A549 (cell line): ENCODE measurements around the gene ACAD11. TPM values are rescaled to one million over a fixed set of nuclear protein-coding genes. Genes with fewer than 3 reads are reported as not detected.

Experiments
- ATAC-seq, 2 experiments: fragments of 200-7000 bp in 1 of 2; fragments of >200 bp in 1 of 2; cut with Nextera tagmentation in 1 of 2; cut with Tn5 transposase in 1 of 2; 3 replicates each; pipeline versions ENCODE4 v1.8.0 to v1.9.1; 2018 to 2020; ENCODE audit warnings: mild to moderate bottlenecking in 1 of 2, moderate library complexity in 1 of 2
- CTCF ChIA-PET: fragments of 300-600 bp; sonication (Branson Sonifier 250); formaldehyde crosslinking; extraction: SDS; loops from one replicate; lab custom pipeline; 2021; ENCODE audit warnings: antibody characterized with exemption, inconsistent platforms; lab: Yijun Ruan, JAX
- POLR2A ChIA-PET: fragments of 350-600 bp; formaldehyde crosslinking; extraction: SDS; loops from one replicate; lab custom pipeline; 2021; ENCODE audit warnings: antibody characterized with exemption, inconsistent platforms; lab: Yijun Ruan, JAX
- DNase-seq, 2 experiments: peaks; one replicate each; pipeline versions ENCODE4 v3.0.0 to v3.0.0-alpha.2; 2011 to 2016; ENCODE audit warnings: low read depth in 1 of 2, low spot score in 1 of 2
- FAIRE-seq: peaks from 2 replicates; lab custom pipeline; 2011; peaks lifted over from hg19 to GRCh38; lab: Jason Lieb, UNC
- H3K27ac ChIP-seq, 2 experiments: fragments of >200 bp; sonication (Bioruptor Twin); formaldehyde crosslinking; 3 replicates each; pipeline ENCODE4 v1.5.1; 2016 to 2017
- H3K4me1 ChIP-seq: fragments of >200 bp; sonication (Bioruptor Twin); formaldehyde crosslinking; 3 replicates; pipeline ENCODE4 v1.6.1; 2016
- H3K4me2 ChIP-seq: fragments of >200 bp; sonication (Bioruptor Twin); formaldehyde crosslinking; 3 replicates; pipeline ENCODE4 v1.6.1; 2016
- H3K4me3 ChIP-seq: fragments of >200 bp; sonication (Bioruptor Twin); formaldehyde crosslinking; 3 replicates; pipeline ENCODE4 v1.5.1; 2016
- H3K9me3 ChIP-seq: fragments of >200 bp; sonication (Bioruptor Twin); formaldehyde crosslinking; 3 replicates; pipeline ENCODE4 v1.6.1; 2016
- BHLHE40 ChIP-seq: IDR thresholded peaks from 2 replicates; pipeline ENCODE4 v1.6.1; 2012; ENCODE audit warnings: low read depth, low read length, inconsistent platforms
- CHD2 ChIP-seq: fragments of 150-350 bp; IDR thresholded peaks from 2 replicates; pipeline ENCODE4 v1.6.1; 2014; ENCODE audit warnings: low read length; ENCODE audit not compliant: partially characterized antibody
- EHF ChIP-seq: fragments of 250-450 bp; sonication (Bioruptor Pico); IDR thresholded peaks from 2 replicates; pipeline ENCODE4 v1.5.0; 2020; ENCODE audit warnings: mild to moderate bottlenecking
- EHMT2 ChIP-seq: fragments of 200-600 bp; sonication (generic); IDR thresholded peaks from 2 replicates; pipeline ENCODE4 v1.6.1; 2016; ENCODE audit warnings: antibody characterized with exemption, low read depth, mild to moderate bottlenecking, moderate library complexity
- EP300 ChIP-seq, 2 experiments: fragments of >200 bp; sonication (Bioruptor Twin); formaldehyde crosslinking; IDR thresholded peaks; 2 replicates in 1 of 2; 3 replicates in 1 of 2; pipeline ENCODE4 v1.6.1; 2016 to 2017
- ESRRA ChIP-seq: fragments of 150-350 bp; IDR thresholded peaks from 2 replicates; pipeline ENCODE4 v1.6.1; 2014; ENCODE audit warnings: mild to moderate bottlenecking, low read length, borderline replicate concordance
- FOSB ChIP-seq: fragments of 250-450 bp; sonication (Bioruptor Pico); IDR thresholded peaks from 2 replicates; pipeline ENCODE4 v1.5.0; 2020; ENCODE audit warnings: mild to moderate bottlenecking, moderate library complexity
- FOSL2 ChIP-seq, 2 experiments: fragments of 450-650 bp in 1 of 2; fragments of >200 bp in 1 of 2; sonication (Bioruptor Twin) in 1 of 2; formaldehyde crosslinking; IDR thresholded peaks; 2 replicates each; pipeline versions ENCODE4 v1.5.0 to v1.6.1; 2016 to 2020; ENCODE audit warnings: mild to moderate bottlenecking in 1 of 2, moderate library complexity in 1 of 2
- FOXS1 ChIP-seq: fragments of 250-450 bp; sonication (Bioruptor Pico); IDR thresholded peaks from 2 replicates; pipeline ENCODE4 v1.5.0; 2020; ENCODE audit warnings: mild to moderate bottlenecking, moderate library complexity
- GATA3 ChIP-seq: IDR thresholded peaks from 2 replicates; pipeline ENCODE4 v1.6.1; 2012; ENCODE audit warnings: borderline replicate concordance
- HOXB5 ChIP-seq: fragments of 250-450 bp; sonication (Bioruptor Pico); IDR thresholded peaks from 2 replicates; pipeline ENCODE4 v1.5.0; 2020; ENCODE audit warnings: mild to moderate bottlenecking, moderate library complexity
- JUN ChIP-seq, 2 experiments: fragments of >200 bp; sonication (Bioruptor Twin); formaldehyde crosslinking; IDR thresholded peaks; 2 replicates in 1 of 2; 3 replicates in 1 of 2; pipeline ENCODE4 v1.6.1; 2016 to 2017
- JUNB ChIP-seq: fragments of >200 bp; sonication (Bioruptor Twin); formaldehyde crosslinking; IDR thresholded peaks from 2 replicates; pipeline ENCODE4 v1.6.1; 2016
- KDM1A ChIP-seq: fragments of 200-600 bp; sonication (generic); IDR thresholded peaks from 2 replicates; pipeline ENCODE4 v1.6.1; 2016; ENCODE audit warnings: low read depth, mild to moderate bottlenecking
- MAZ ChIP-seq: fragments of 150-350 bp; IDR thresholded peaks from 2 replicates; pipeline ENCODE4 v1.6.1; 2014; ENCODE audit warnings: antibody characterized with exemption, low read depth, low read length, borderline replicate concordance
- MYC ChIP-seq: IDR thresholded peaks from 2 replicates; pipeline ENCODE4 v1.6.1; 2012; ENCODE audit warnings: mild to moderate bottlenecking, inconsistent platforms, low read length, improper control_type of control experiment, borderline replicate concordance
- NPAS2 ChIP-seq: fragments of 250-450 bp; sonication (Bioruptor Pico); IDR thresholded peaks from 2 replicates; pipeline ENCODE4 v1.8.0; 2022; ENCODE audit warnings: mild to moderate bottlenecking, moderate library complexity, borderline replicate concordance
- NR3C1 ChIP-seq: fragments of >200 bp; sonication (Bioruptor Twin); formaldehyde crosslinking; IDR thresholded peaks from 3 replicates; pipeline ENCODE4 v1.6.1; 2017
- PHF8 ChIP-seq: fragments of 200-600 bp; sonication (generic); IDR thresholded peaks from 2 replicates; pipeline ENCODE4 v1.6.1; 2016; ENCODE audit warnings: low read depth, mild to moderate bottlenecking, antibody characterized with exemption, moderate library complexity, borderline replicate concordance
- POLR2A ChIP-seq: IDR thresholded peaks from 2 replicates; pipeline ENCODE4 v1.6.1; 2012; ENCODE audit warnings: mild to moderate bottlenecking, low read length
- RNF2 ChIP-seq: fragments of 200-600 bp; sonication (generic); IDR thresholded peaks from 2 replicates; pipeline ENCODE4 v1.6.1; 2016; ENCODE audit warnings: low read depth, mild to moderate bottlenecking, antibody characterized with exemption, moderate library complexity, borderline replicate concordance
- SMC3 ChIP-seq: fragments of >200 bp; sonication (Bioruptor Twin); formaldehyde crosslinking; IDR thresholded peaks from 3 replicates; pipeline ENCODE4 v1.6.1; 2018; ENCODE audit warnings: inconsistent platforms
- ZC3H11A ChIP-seq: fragments of 450-650 bp; IDR thresholded peaks from 2 replicates; pipeline ENCODE4 v1.6.1; 2014; ENCODE audit warnings: antibody characterized with exemption, mild to moderate bottlenecking
- ZFP36 ChIP-seq: fragments of 450-650 bp; IDR thresholded peaks from 2 replicates; pipeline ENCODE4 v1.6.1; 2014; ENCODE audit warnings: borderline replicate concordance; ENCODE audit not compliant: partially characterized antibody
- whole genome bisulfite sequencing: methylation state at CpG from one replicate; pipeline ENCODE4 v1.1.6; 2017; ENCODE audit errors: missing lambda C conversion rate; 5-methylcytosine and 5-hydroxymethylcytosine counted together
- polyA plus RNA-seq, 4 experiments: library from polyadenylated mRNA; depleted of rRNA in 3 of 4; stranded (reverse); fragments of >200 nt; fragmentation: RNase III in 1 of 4; extraction: RNeasy Plus Mini Kit Qiagen cat#74134 plus additional on column Dnase treatment in 1 of 4; gene quantifications; 2 replicates in 3 of 4; 3 replicates in 1 of 4; pipeline ENCODE4 v1.2.3, GENCODE V29; 2011 to 2017
- TF ChIP-seq, protein P1 (sequence below): fragments of >200 bp; sonication (Bioruptor Twin); formaldehyde crosslinking; IDR thresholded peaks from 3 replicates; pipeline ENCODE4 v1.5.1; 2016
- TF ChIP-seq, protein P2 (sequence below): fragments of >200 bp; sonication (Bioruptor Twin); formaldehyde crosslinking; IDR thresholded peaks from 3 replicates; pipeline ENCODE4 v1.6.1; 2016
- TF ChIP-seq, protein P3 (sequence below): fragments of 250-450 bp; sonication (Bioruptor Pico); IDR thresholded peaks from 2 replicates; pipeline ENCODE4 v1.5.0; 2021; ENCODE audit warnings: mild to moderate bottlenecking, moderate library complexity, borderline replicate concordance
- TF ChIP-seq, protein P4 (sequence below): fragments of 250-450 bp; sonication (Bioruptor Pico); IDR thresholded peaks from 2 replicates; pipeline ENCODE4 v1.5.0; 2020; ENCODE audit warnings: low read depth, mild to moderate bottlenecking, moderate library complexity
- TF ChIP-seq, protein P5 (sequence below): fragments of 150-350 bp; IDR thresholded peaks from 2 replicates; pipeline ENCODE4 v1.6.1; 2014; ENCODE audit warnings: low read depth, mild to moderate bottlenecking, low read length

ACAD11 gene
- polyA plus RNA-seq, 2 of the 4 experiments (the other 2 are of a cell fraction), result 10.3 to 19.2 TPM

DNA sequence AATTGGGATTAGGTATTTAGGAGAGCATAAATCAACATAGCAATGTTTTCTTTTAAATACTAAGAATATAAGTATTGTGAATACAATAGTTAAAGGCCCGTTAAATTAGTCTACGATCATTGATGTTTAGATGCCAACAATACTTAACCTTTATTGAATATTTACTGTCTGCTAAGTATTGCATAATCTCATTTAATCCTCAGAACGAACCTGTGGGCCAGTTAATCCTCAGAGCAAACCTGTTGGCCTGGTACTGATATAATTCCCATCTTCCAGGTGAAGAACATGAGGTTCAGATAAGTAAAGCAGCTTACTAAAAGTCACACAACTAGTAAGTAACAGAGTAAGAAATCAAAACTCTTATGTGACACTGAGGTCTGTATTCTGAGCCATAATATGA, 119.9 kb downstream of the ACAD11 start:
- 75% methylated on average over 3 of the region's 3 CpGs for WGBS
- no peak for ATAC-seq
- H3K9me3 ChIP-seq, result no peaks in the 10 kb centered on the region
- no peak overlapping the region for H3K4me2 ChIP-seq
- TF ChIP-seq MAZ, result no peak
- no peak for TF ChIP-seq SMC3
- TF ChIP-seq, protein P1, sequence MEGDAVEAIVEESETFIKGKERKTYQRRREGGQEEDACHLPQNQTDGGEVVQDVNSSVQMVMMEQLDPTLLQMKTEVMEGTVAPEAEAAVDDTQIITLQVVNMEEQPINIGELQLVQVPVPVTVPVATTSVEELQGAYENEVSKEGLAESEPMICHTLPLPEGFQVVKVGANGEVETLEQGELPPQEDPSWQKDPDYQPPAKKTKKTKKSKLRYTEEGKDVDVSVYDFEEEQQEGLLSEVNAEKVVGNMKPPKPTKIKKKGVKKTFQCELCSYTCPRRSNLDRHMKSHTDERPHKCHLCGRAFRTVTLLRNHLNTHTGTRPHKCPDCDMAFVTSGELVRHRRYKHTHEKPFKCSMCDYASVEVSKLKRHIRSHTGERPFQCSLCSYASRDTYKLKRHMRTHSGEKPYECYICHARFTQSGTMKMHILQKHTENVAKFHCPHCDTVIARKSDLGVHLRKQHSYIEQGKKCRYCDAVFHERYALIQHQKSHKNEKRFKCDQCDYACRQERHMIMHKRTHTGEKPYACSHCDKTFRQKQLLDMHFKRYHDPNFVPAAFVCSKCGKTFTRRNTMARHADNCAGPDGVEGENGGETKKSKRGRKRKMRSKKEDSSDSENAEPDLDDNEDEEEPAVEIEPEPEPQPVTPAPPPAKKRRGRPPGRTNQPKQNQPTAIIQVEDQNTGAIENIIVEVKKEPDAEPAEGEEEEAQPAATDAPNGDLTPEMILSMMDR, result no peak
- TF ChIP-seq RNF2, result no peak
- TF ChIP-seq, protein P2, sequence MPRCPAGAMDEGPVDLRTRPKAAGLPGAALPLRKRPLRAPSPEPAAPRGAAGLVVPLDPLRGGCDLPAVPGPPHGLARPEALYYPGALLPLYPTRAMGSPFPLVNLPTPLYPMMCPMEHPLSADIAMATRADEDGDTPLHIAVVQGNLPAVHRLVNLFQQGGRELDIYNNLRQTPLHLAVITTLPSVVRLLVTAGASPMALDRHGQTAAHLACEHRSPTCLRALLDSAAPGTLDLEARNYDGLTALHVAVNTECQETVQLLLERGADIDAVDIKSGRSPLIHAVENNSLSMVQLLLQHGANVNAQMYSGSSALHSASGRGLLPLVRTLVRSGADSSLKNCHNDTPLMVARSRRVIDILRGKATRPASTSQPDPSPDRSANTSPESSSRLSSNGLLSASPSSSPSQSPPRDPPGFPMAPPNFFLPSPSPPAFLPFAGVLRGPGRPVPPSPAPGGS, result no peak
- TF ChIP-seq MYC, result no peak
- TF ChIP-seq HOXB5 (CRISPR knock-in tag), result no peak
- no peak for TF ChIP-seq JUNB
- no peak for TF ChIP-seq POLR2A
- no peak for TF ChIP-seq ZC3H11A
- TF ChIP-seq FOXS1 (CRISPR knock-in tag), result no peak
- no peak for TF ChIP-seq ZFP36
- TF ChIP-seq JUN (IDR thresholded peaks at IDR 0.05), result no peak
- TF ChIP-seq PHF8, result no peak
- no peak for TF ChIP-seq EP300 (IDR thresholded peaks at IDR 0.05)
- no peak for TF ChIP-seq EHMT2
- TF ChIP-seq, all 56 proteins: peak for 0
- DNase-seq, result no peak
- CTCF ChIA-PET, result interaction anchor here (2.9 kb wide), 1 partner anchor 103 kb away, joined by 8 read pairs; no protein-coding TSS in a partner anchor
- H3K4me3 ChIP-seq, result no peak overlapping the region
- peaks cover 19% of the 10 kb centered on the region for H3K4me1 ChIP-seq
- FAIRE-seq, result no peak
- POLR2A ChIA-PET, result no interaction called here
- H3K27ac ChIP-seq, result no peak overlapping the region

DNA sequence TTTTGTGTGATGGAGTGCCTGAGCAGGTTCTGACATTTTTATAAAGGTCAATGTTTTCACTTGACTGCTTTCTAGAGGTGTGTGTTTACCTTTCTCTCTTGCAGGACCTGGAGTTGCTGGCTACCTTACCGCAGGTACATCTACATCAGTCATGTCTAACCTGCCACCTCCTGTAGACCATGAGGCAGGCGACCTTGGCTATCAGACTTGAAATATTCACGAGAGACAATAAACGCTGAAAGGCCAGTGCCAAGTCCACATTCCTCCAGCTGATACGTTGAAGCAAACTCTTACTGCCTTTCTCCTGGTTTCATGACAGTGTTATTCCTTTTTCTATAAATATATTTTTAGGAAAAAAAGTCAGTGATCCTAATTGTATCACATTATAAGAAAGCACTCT, 121.5 kb downstream of the ACAD11 start:
- Histone ChIP-seq H3K9me3 (no peaks in the 10 kb centered on the region), H3K4me1 (peaks cover 12% of the 10 kb centered on the region), H3K27ac (no peak overlapping the region), H3K4me3 (no peak overlapping the region), H3K4me2 (no peak overlapping the region)
- POLR2A ChIA-PET, result no interaction called here
- ATAC-seq (no peak), DNase-seq (no peak), FAIRE-seq (no peak)
- TF ChIP-seq, protein P2, result no peak
- TF ChIP-seq CHD2 (no peak), ESRRA (no peak), FOSL2 (IDR thresholded peaks at IDR 0.05) (no peak), FOSL2 (CRISPR knock-in tag; IDR thresholded peaks at IDR 0.05) (no peak), GATA3 (no peak), ZC3H11A (no peak), ZFP36 (no peak), EHF (CRISPR knock-in tag) (no peak), BHLHE40 (no peak), HOXB5 (CRISPR knock-in tag) (no peak), KDM1A (no peak), SMC3 (no peak), NPAS2 (CRISPR knock-in tag) (no peak), FOSB (CRISPR knock-in tag) (no peak), NR3C1 (no peak)
- TF ChIP-seq, protein P3, sequence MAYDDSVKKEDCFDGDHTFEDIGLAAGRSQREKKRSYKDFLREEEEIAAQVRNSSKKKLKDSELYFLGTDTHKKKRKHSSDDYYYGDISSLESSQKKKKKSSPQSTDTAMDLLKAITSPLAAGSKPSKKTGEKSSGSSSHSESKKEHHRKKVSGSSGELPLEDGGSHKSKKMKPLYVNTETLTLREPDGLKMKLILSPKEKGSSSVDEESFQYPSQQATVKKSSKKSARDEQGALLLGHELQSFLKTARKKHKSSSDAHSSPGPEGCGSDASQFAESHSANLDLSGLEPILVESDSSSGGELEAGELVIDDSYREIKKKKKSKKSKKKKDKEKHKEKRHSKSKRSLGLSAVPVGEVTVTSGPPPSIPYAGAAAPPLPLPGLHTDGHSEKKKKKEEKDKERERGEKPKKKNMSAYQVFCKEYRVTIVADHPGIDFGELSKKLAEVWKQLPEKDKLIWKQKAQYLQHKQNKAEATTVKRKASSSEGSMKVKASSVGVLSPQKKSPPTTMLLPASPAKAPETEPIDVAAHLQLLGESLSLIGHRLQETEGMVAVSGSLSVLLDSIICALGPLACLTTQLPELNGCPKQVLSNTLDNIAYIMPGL (CRISPR knock-in tag), result no peak
- TF ChIP-seq, protein P4, sequence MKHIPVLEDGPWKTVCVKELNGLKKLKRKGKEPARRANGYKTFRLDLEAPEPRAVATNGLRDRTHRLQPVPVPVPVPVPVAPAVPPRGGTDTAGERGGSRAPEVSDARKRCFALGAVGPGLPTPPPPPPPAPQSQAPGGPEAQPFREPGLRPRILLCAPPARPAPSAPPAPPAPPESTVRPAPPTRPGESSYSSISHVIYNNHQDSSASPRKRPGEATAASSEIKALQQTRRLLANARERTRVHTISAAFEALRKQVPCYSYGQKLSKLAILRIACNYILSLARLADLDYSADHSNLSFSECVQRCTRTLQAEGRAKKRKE, result no peak
- TF ChIP-seq, protein P5, sequence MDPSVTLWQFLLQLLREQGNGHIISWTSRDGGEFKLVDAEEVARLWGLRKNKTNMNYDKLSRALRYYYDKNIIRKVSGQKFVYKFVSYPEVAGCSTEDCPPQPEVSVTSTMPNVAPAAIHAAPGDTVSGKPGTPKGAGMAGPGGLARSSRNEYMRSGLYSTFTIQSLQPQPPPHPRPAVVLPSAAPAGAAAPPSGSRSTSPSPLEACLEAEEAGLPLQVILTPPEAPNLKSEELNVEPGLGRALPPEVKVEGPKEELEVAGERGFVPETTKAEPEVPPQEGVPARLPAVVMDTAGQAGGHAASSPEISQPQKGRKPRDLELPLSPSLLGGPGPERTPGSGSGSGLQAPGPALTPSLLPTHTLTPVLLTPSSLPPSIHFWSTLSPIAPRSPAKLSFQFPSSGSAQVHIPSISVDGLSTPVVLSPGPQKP, result no peak
- WGBS, result 85% methylated on average over 5 of the region's 5 CpGs
- CTCF ChIA-PET, result interaction anchor here (0.6 to 3.4 kb wide), 3 partner anchors 10 to 104 kb away, joined by 3 to 16 read pairs (median 4); no protein-coding TSS in a partner anchor
